HG03521 (cell line): Measurements from ENCODE around the gene GCHFR.

Experiments used
- ATAC-seq: cut with Tn5 transposase; IDR thresholded peaks from one replicate; pipeline ENCODE4 v1.9.1; 2021; ENCODE audit warnings: mild to moderate bottlenecking, moderate library complexity; ENCODE audit not compliant: unreplicated experiment

GCHFR gene

GRCh38 chr15:40775740-40776536 is 12.1 kb downstream of the GCHFR start:
- ATAC-seq: no peak

GRCh38 chr15:40776537-40777141 is 12.8 kb downstream of the GCHFR start:
- ATAC-seq: no peak

GRCh38 chr15:40782609-40783227 is 18.9 kb downstream of the GCHFR start:
- peak; percentile 56 for ATAC-seq

- ATAC-seq: no peak
Measured at GRCh38 chr15:40785164-40785563, 21.3 kb downstream of the GCHFR start.

- ATAC-seq: no peak
Measured at GRCh38 chr15:40785814-40786213, 21.9 kb downstream of the GCHFR start.

GRCh38 chr15:40787344-40787841 is 23.5 kb downstream of the GCHFR start:
- ATAC-seq: no peak

GRCh38 chr15:40787991-40788390 is 24.1 kb downstream of the GCHFR start:
- ATAC-seq: no peak

- ATAC-seq: no peak
Measured at GRCh38 chr15:40789119-40789518, 25.3 kb downstream of the GCHFR start.

GRCh38 chr15:40789999-40790398 is 26.1 kb downstream of the GCHFR start:
- ATAC-seq: no peak

GRCh38 chr15:40790718-40791117 is 26.9 kb downstream of the GCHFR start:
- no peak for ATAC-seq

GRCh38 chr15:40792394-40792793 is 28.5 kb downstream of the GCHFR start:
- no peak for ATAC-seq

GRCh38 chr15:40793216-40793989 is 29.5 kb downstream of the GCHFR start:
- ATAC-seq: no peak

- ATAC-seq: no peak
Measured at GRCh38 chr15:40796041-40796440, 32.2 kb downstream of the GCHFR start.

GRCh38 chr15:40796512-40796911 is 32.6 kb downstream of the GCHFR start:
- no peak for ATAC-seq

GRCh38 chr15:40799523-40799922 is 35.7 kb downstream of the GCHFR start:
- no peak for ATAC-seq

GRCh38 chr15:40803076-40803475 is 39.2 kb downstream of the GCHFR start:
- ATAC-seq: no peak

- ATAC-seq: no peak
Measured at GRCh38 chr15:40803688-40804087, 39.8 kb downstream of the GCHFR start.

GRCh38 chr15:40806672-40807027 is 42.8 kb downstream of the GCHFR start:
- ATAC-seq: no peak

GRCh38 chr15:40807028-40807887 is 43.4 kb downstream of the GCHFR start, which contains the start of the genes DNAJC17 and ZFYVE19:
DNAJC17 (minus strand) TSS chr15:40807473; CDS start chr15:40807446, 27 bp downstream.
ZFYVE19 (plus strand) TSS chr15:40807089; CDS start chr15:40807590, 501 bp downstream.
- ATAC-seq: peak; percentile 93

GRCh38 chr15:40807888-40808461 is 44.1 kb downstream of the GCHFR start:
- no peak for ATAC-seq
